Activated T-helper 1 cell treated with anti-CD3 and anti-CD28 coated beads, Interleukin-12 subunit alpha, Interleukin-12 subunit beta, Interleukin-2, Interleukin-4 antibody, amounts not matched to agents 30 ng/mL and 10 ng/mL and 1 ng/mL, durations not matched to agents 14 hours and 24 hours and 36 hours (primary cell): ENCODE measurements around the gene ADGRV1. TPM values are rescaled to one million over a fixed set of nuclear protein-coding genes. Genes with fewer than 3 reads are reported as not detected.
"Not testable (repeated sequence)": the region's sequence is repeated elsewhere in the genome, so short reads cannot be mapped to it uniquely, and the experiment has no call there.

ENCODE experiments used
- DNase-seq: peaks from one replicate; pipeline ENCODE4 v3.0.0; 2021; ENCODE audit warnings: low spot score
- H3K27ac Mint-ChIP-seq: one replicate; pipeline ENCODE4 v1.8.0; 2021; ENCODE audit warnings: mild to moderate bottlenecking, mixed read lengths
- H3K27me3 Mint-ChIP-seq: one replicate; pipeline ENCODE4 v1.8.0; 2022; ENCODE audit warnings: mild to moderate bottlenecking, moderate library complexity, mixed read lengths; ENCODE audit not compliant: insufficient read depth
- H3K36me3 Mint-ChIP-seq: one replicate; pipeline ENCODE4 v1.8.0; 2021; ENCODE audit warnings: low read depth, mixed read lengths
- H3K4me1 Mint-ChIP-seq: one replicate; pipeline ENCODE4 v1.8.0; 2021; ENCODE audit warnings: low read depth, mixed read lengths
- H3K4me3 Mint-ChIP-seq: one replicate; pipeline ENCODE4 v1.8.0; 2021; ENCODE audit warnings: mild to moderate bottlenecking, moderate library complexity, mixed read lengths
- H3K9me3 Mint-ChIP-seq: one replicate; pipeline ENCODE4 v1.8.0; 2021; ENCODE audit warnings: mixed read lengths
- intact Hi-C: fragments of 100-400 bp; cut with micrococcal nuclease; formaldehyde crosslinking; loops from one replicate; pipeline ENCODE4 v1.15.1; 2024
- total RNA-seq: library from RNA; stranded (reverse); gene quantifications from 2 replicates; pipeline ENCODE4 v1.2.3, GENCODE V29; 2022

Gene ADGRV1
- total RNA-seq, 1 donor from 2014 or later: 0.05 TPM

DNA sequence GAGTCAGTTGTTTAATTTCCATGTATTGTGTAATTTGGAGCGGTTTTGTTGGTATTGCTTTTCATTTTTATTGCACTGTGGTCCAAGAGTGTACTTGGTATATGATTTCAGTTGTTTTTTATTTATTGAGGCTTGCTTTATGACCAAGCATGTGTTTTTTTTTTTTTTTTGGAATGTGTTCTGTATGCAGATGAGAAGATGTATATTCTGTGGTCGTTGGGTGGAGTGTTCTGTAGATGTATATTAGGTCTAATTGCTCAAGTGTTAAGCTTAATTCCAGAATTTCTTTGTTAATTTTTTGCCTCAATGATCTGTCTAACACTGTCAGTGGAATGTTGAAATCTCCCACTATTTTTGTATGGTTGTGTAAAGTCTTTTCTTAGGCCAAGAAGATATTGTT lies 23.4 kb downstream of the ADGRV1 start:
- Mint-ChIP-seq H3K9me3 (peaks cover 6% of the 10 kb centered on the region), H3K36me3 (no peaks in the 10 kb centered on the region), H3K4me1 (no peaks in the 10 kb centered on the region), H3K27me3 (peaks cover 5% of the 10 kb centered on the region), H3K4me3 (no peak overlapping the region), H3K27ac (no peak overlapping the region)
- intact Hi-C loops: no loop called here
- DNase-seq: no peak

DNA sequence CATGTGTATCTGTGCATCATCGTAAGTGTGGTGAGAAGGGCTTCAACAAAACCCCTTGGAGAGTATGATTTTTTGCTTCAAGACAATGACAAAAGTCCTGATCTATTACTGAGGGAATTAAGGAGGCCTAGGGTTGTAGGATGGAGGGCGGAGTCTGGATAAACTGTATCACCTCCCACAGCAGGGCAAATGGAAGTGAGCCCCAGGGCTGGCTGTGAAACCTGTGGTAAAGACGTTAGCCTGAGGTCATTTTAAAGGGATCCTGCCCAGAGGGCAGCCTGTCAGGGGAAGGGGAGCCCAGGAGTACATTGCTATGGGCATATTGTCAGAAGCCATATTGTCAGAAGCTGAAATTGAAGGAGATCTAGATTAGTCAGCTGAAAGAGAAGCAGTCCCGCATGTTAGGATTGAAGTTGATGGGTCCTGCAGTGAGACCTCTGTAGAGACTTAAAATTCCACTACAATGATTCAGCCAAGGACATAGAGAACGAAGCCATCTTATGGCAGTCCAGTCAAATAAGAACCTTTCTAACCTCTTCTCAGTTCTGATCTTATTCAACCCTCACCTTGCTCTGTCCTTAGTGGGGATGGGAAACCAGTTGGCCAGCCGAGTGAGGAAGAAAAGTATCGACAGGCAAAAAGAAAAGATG lies 26.9 kb downstream of the ADGRV1 start:
- Mint-ChIP-seq H3K27me3 (no peaks in the 10 kb centered on the region), H3K36me3 (no peaks in the 10 kb centered on the region), H3K9me3 (no peaks in the 10 kb centered on the region), H3K4me1 (no peaks in the 10 kb centered on the region), H3K27ac (no peak overlapping the region), H3K4me3 (no peak overlapping the region)
- intact Hi-C loops: no loop called here
- DNase-seq: no peak

DNA sequence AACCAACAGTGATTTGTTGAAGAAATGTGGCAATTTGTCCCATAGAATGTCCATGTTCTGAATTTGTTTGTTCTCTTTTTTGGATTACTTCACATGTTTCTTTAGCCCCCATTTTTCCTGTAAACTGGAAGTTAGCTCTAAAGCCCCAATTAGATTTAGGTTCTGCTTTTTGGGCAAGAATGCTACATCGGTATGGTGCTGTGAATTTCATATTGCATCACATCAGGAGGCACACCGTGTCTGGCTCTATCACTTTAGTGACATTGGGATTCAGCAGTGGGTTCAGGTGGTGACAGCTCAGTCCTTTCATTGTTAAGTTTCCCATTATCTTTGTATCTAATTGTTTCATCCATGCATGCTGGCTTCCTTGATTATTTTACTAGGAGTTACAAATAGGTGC lies 27.9 kb downstream of the ADGRV1 start:
- intact Hi-C loops: no loop called here
- Mint-ChIP-seq H3K36me3 (no peaks in the 10 kb centered on the region), H3K9me3 (no peaks in the 10 kb centered on the region), H3K27ac (no peak overlapping the region), H3K4me3 (no peak overlapping the region), H3K27me3 (no peaks in the 10 kb centered on the region), H3K4me1 (no peaks in the 10 kb centered on the region)
- DNase-seq: no peak

DNA sequence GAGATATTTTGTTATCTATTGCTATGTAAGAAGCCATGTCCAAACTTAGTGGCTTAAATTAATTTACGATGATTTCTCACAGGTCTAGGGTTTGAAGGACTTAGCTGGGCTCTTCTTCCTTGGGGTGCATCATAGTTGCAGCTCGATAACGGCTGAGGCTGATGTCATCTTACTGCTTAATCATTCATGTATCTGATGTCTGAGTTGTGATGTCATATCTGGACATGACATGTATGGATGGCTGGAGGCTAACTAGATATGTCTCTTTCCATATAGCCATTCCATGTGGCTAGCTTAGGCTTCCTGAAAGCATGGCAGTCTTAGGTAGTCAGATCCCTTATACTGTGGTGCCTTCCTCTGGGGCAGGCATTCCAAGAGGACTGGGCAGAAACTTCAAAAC lies 31.6 kb downstream of the ADGRV1 start:
- Mint-ChIP-seq H3K27me3 (no peaks in the 10 kb centered on the region), H3K4me1 (no peaks in the 10 kb centered on the region), H3K27ac (no peak overlapping the region), H3K36me3 (no peaks in the 10 kb centered on the region), H3K9me3 (no peaks in the 10 kb centered on the region), H3K4me3 (no peak overlapping the region)
- no peak for DNase-seq
- intact Hi-C loops: no loop called here

DNA sequence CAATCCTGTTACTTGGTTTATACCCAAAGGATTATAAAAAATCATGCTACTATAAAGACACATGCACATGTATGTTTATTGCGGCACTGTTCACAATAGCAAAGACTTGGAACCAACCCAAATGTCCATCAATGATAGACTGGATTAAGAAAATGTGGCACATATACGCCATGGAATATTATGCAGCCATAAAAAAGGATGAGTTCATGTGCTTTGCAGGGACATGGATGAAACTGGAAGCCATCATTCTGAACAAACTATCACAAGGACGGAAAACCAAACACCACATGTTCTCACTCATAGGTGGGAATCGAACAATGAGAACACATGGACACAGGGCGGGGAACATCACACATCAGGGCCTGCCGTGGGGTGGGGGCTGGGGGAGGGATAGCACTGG lies 34.5 kb downstream of the ADGRV1 start:
- H3K36me3 Mint-ChIP-seq, H3K27ac Mint-ChIP-seq, H3K27me3 Mint-ChIP-seq, H3K4me1 Mint-ChIP-seq, DNase-seq, H3K9me3 Mint-ChIP-seq, H3K4me3 Mint-ChIP-seq: not testable (repeated sequence)
- intact Hi-C loops: loop anchor here (1.0 kb wide), 1 partner anchor 35 kb away; the partner anchor contains the start of gene ADGRV1

DNA sequence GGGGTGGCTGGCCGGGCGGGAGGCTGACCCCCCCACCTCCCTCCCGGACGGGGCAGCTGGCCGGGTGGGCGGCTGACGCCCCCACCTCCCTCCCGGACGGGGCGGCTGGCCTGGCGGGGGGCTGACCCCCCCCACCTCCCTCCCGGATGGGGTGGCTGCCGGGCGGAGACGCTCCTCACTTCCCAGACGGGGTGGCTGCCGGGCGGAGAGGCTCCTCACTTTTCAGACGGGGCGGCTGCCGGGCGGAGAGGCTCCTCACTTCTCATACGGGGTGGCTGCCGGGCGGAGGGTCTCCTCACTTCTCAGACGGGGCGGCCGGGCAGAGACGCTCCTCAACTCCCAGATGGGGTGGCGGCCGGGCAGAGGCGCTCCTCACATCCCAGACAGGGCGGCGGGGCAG lies 37.2 kb downstream of the ADGRV1 start:
- not testable (repeated sequence) for H3K4me1 Mint-ChIP-seq, H3K4me3 Mint-ChIP-seq

DNA sequence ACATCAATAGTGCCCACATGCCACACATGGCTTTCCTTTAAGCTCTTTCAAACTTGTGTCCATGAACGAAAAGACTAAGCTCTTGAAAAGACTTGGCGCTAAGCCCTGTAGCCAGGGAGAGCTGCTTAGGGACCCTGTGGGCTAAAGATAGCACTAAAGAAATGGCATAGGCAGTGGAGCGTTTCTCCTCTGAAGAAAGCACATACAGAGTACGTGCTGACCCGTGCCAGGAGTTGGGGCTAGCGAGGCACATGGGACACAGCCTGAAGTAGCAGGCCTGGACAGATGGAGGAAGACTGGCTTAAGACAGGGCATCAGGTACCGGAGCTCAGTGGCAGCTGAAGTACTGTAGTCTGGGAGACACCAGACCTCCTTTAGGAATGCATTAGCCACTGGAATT lies 39.7 kb downstream of the ADGRV1 start:
- no peak overlapping the region for H3K27ac Mint-ChIP-seq
- DNase-seq: no peak
- H3K4me3 Mint-ChIP-seq: no peak overlapping the region
- H3K36me3 Mint-ChIP-seq: no peaks in the 10 kb centered on the region
- H3K27me3 Mint-ChIP-seq: no peaks in the 10 kb centered on the region
- H3K9me3 Mint-ChIP-seq: no peaks in the 10 kb centered on the region
- intact Hi-C loops: no loop called here
- H3K4me1 Mint-ChIP-seq: no peaks in the 10 kb centered on the region

More for the DNA sequence above, 37.2 kb downstream of the ADGRV1 start:
- H3K27ac Mint-ChIP-seq, H3K36me3 Mint-ChIP-seq, H3K9me3 Mint-ChIP-seq, intact Hi-C loops, DNase-seq, H3K27me3 Mint-ChIP-seq: not testable (repeated sequence)

DNA sequence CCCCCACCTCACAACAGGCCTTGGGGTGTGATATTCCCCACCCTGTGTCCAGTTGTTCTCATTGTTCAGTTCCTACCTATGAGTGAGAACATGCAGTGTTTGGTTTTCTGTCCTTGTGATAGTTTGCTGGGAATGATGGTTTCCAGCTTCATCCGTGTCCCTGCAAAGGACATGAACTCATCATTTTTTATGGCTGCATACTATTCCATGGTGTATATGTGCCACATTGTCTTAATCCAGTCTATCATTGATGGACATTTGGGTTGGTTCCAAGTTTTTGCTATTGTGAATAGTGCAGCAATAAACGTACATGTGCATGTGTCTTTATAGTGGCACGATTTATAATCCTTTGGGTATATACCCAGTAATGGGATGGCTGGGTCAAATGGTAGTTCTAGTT lies 41.7 kb downstream of the ADGRV1 start:
- H3K9me3 Mint-ChIP-seq, H3K4me3 Mint-ChIP-seq, H3K27me3 Mint-ChIP-seq, H3K4me1 Mint-ChIP-seq, H3K36me3 Mint-ChIP-seq, DNase-seq, intact Hi-C loops, H3K27ac Mint-ChIP-seq: not testable (repeated sequence)

DNA sequence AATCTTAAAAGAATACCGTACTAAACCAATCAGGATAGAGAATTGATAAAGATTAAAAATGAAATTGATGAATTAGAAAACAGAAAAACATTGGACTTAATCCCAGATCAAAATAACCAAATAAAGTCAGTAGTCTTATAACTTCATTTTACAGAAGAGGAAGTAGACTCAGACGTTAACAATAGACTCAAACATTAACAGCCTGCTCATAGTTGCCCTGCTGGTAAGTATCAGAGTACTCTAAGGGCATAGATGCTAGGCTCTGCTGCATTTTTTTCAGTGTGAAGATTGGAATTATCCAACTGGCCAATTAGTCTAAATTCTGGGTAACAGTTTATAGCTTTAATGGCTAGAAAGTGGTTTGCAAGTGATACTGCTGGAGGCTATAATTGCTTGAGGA lies 42.9 kb downstream of the ADGRV1 start:
- H3K9me3 Mint-ChIP-seq: no peaks in the 10 kb centered on the region
- no peak overlapping the region for H3K4me3 Mint-ChIP-seq
- intact Hi-C loops: no loop called here
- no peaks in the 10 kb centered on the region for H3K4me1 Mint-ChIP-seq
- no peaks in the 10 kb centered on the region for H3K27me3 Mint-ChIP-seq
- no peak for DNase-seq
- H3K27ac Mint-ChIP-seq: no peak overlapping the region
- no peaks in the 10 kb centered on the region for H3K36me3 Mint-ChIP-seq

DNA sequence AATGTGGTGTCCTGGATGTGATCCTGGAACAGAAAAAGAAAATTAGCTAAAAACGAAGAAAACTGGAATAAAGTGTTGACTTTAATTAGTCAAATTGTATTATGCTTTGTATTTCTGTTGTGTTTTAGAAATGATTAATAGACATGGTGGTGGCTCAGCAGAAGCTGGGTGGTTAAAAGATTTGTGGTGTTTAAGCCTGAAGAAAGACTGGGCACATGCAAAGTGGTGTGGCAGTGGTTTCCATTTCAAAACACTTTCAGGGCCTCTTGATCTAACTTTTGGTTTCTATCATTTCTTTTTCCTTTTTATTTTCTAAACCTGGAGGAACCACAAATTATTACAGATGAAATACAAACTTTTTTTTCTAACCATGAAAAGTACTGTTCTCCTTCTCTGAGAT lies 44.1 kb downstream of the ADGRV1 start:
- DNase-seq: no peak
- Mint-ChIP-seq H3K4me1 (no peaks in the 10 kb centered on the region), H3K27ac (no peak overlapping the region), H3K9me3 (no peaks in the 10 kb centered on the region), H3K27me3 (peaks cover 2% of the 10 kb centered on the region), H3K36me3 (no peaks in the 10 kb centered on the region), H3K4me3 (no peak overlapping the region)
- intact Hi-C loops: no loop called here

DNA sequence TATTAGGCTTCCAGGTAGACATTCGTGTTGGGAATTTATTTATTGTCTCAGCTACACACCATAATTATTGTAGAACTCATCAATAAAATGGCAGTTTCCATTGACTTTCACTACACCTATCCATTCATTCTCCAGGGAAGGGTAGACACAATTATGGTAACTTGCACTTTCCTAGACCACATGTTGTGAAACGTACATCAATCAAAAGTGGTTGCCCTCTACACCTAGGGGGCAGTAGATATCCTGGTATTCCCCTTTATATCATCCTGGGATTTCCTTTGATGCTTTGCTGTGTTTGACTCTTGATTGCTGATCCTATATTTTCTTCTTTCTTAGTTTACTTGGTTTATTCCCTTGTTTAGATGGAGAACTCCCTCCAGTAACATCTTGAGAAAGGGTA lies 47.9 kb downstream of the ADGRV1 start:
- Mint-ChIP-seq H3K9me3 (no peaks in the 10 kb centered on the region), H3K4me1 (no peaks in the 10 kb centered on the region), H3K27ac (no peak overlapping the region), H3K4me3 (no peak overlapping the region), H3K36me3 (no peaks in the 10 kb centered on the region), H3K27me3 (peaks cover 2% of the 10 kb centered on the region)
- intact Hi-C loops: no loop called here
- no peak for DNase-seq

DNA sequence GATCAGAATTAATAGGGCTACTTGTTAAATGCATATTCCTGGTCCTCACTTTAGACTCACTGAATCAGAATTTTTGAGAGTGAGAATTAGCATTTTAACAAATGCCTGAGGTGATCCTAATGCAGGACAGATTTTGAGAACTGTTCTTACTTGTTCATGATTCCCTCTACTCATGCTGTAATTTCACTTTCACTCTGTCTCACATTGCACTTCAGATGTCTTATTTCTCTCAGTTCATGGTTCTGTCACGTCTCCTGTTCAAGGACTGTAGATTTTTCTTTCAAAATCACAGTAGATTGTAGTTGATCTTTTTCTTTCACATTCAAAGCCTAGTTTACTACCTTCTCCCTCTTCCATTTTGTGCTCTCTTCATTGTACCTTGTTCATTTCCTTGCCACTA lies 54.3 kb downstream of the ADGRV1 start:
- no peak overlapping the region for H3K4me3 Mint-ChIP-seq
- H3K4me1 Mint-ChIP-seq: no peaks in the 10 kb centered on the region
- H3K27ac Mint-ChIP-seq: no peak overlapping the region
- no peaks in the 10 kb centered on the region for H3K36me3 Mint-ChIP-seq
- no peaks in the 10 kb centered on the region for H3K27me3 Mint-ChIP-seq
- H3K9me3 Mint-ChIP-seq: no peaks in the 10 kb centered on the region
- no peak for DNase-seq
- intact Hi-C loops: no loop called here

DNA sequence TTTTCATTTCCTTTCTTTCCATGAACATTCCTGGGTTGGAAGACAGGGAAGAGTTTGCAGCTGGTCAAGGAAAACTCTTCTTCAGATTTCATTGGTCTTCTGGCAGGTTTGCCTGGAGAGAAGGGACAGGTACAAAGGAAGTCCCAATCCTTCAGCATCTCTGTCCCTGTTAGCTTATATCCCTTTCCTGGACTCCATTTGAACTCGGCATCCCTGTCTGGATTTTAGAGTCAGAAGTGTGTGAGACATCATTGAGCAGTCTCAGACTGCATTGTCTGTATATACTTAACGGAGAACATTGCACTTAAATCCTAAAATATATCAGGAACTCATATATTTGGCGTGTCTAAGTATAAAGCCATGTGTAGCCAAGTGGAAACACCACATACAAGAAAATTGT lies 54.9 kb downstream of the ADGRV1 start:
- no peak for DNase-seq
- Mint-ChIP-seq H3K4me3 (no peak overlapping the region), H3K27me3 (no peaks in the 10 kb centered on the region), H3K4me1 (no peaks in the 10 kb centered on the region), H3K27ac (no peak overlapping the region), H3K36me3 (no peaks in the 10 kb centered on the region), H3K9me3 (no peaks in the 10 kb centered on the region)
- intact Hi-C loops: no loop called here

DNA sequence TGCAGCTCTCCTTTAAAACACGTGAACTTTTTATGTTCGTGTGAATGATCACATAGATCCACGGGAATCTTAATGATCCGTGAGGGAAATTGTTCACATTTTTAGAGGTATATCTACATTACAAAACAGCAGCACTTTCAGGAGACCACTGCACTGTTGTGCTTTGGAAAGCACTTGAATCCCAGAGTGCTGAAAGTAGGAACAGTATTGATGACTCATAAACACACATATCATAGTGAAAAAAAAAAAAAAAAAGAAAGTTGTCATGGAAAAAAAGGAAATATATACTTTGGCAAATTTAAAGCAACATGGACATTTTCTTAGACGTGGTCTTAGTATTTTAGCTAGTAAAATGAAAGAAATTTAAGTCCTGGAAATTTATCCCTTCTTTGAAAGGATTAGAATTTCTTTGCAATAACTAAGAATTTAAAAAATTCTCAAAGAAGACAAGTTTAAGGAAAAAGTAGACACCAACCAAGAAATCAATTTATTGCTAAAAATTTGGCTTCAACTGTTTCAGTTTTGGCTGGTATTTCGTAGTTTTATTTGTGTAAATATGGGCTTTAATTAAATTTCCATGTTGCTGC lies 55.4 kb downstream of the ADGRV1 start:
- intact Hi-C loops: no loop called here
- Mint-ChIP-seq H3K27me3 (no peaks in the 10 kb centered on the region), H3K27ac (no peak overlapping the region), H3K36me3 (no peaks in the 10 kb centered on the region), H3K4me1 (no peaks in the 10 kb centered on the region), H3K4me3 (no peak overlapping the region), H3K9me3 (no peaks in the 10 kb centered on the region)
- DNase-seq: no peak
